Measurements from ENCODE around the gene IL32. TPM values are rescaled to one million over a fixed set of nuclear protein-coding genes. Genes with fewer than 3 reads are reported as not detected.

IL32 gene
- polyA plus RNA-seq, 1 donor from 2014 or later = not detected

GRCh38 chr16:3101841-3102470, 36.5 kb downstream of the IL32 start:
- H3K4me3 ChIP-seq (ENCODE audit: low read length) = no peak overlapping the region
- no peak overlapping the region for H2AFZ ChIP-seq (ENCODE audit: low read depth, low read length)
- no peaks in the 10 kb centered on the region for H3K36me3 ChIP-seq (ENCODE audit: insufficient read depth, low read length)
- H3K27ac ChIP-seq (ENCODE audit: low read length) = no peak overlapping the region
- no peaks in the 10 kb centered on the region for H3K9me3 ChIP-seq (ENCODE audit: low read length)
- H3K9me2 ChIP-seq (ENCODE audit: insufficient read depth, low read length) = no peaks in the 10 kb centered on the region
- H3K4me2 ChIP-seq (ENCODE audit: low read length) = no peak overlapping the region
- H3K9ac ChIP-seq (ENCODE audit: low read length) = no peak overlapping the region
- no peaks in the 10 kb centered on the region for H4K20me1 ChIP-seq (ENCODE audit: insufficient read depth)
- no peaks in the 10 kb centered on the region for H3K79me2 ChIP-seq (replicated peaks; ENCODE audit: insufficient read depth, low read length)
- TF ChIP-seq EP300 (conservative IDR thresholded peaks at IDR 0.05; ENCODE audit: poor library complexity, severe bottlenecking) (no peak), TAF1 (IDR thresholded peaks at IDR 0.05; ENCODE audit: low read depth) (no peak), POLR2AphosphoS5 (IDR thresholded peaks at IDR 0.05) (no peak), MXI1 (conservative IDR thresholded peaks at IDR 0.05; ENCODE audit: poor library complexity, severe bottlenecking) (no peak), CTCF (IDR thresholded peaks at IDR 0.05; ENCODE audit: poor library complexity, severe bottlenecking) (no peak)
- no peaks in the 10 kb centered on the region for H3F3A ChIP-seq (ENCODE audit: insufficient read depth, low read length, poor library complexity, severe bottlenecking)
- H3K27me3 ChIP-seq (ENCODE audit: insufficient read depth, low read depth, low read length) = peaks cover 32% of the 10 kb centered on the region

- Histone ChIP-seq H3K79me2 (replicated peaks; ENCODE audit: insufficient read depth, low read length) (no peaks in the 10 kb centered on the region), H3K27ac (ENCODE audit: low read length) (peak overlapping the region; percentile 66), H3K9ac (ENCODE audit: low read length) (peak overlapping the region; percentile 83), H3K36me3 (ENCODE audit: insufficient read depth, low read length) (no peaks in the 10 kb centered on the region), H3K9me3 (ENCODE audit: low read length) (no peaks in the 10 kb centered on the region), H3K4me2 (ENCODE audit: low read length) (peak overlapping the region; percentile 76), H3K4me3 (ENCODE audit: low read length) (peak overlapping the region; percentile 83), H3K27me3 (ENCODE audit: insufficient read depth, low read depth, low read length) (no peaks in the 10 kb centered on the region), H3F3A (ENCODE audit: insufficient read depth, low read length, poor library complexity, severe bottlenecking) (no peaks in the 10 kb centered on the region), H4K20me1 (ENCODE audit: insufficient read depth) (no peaks in the 10 kb centered on the region), H2AFZ (ENCODE audit: low read depth, low read length) (peak overlapping the region; percentile 87), H3K9me2 (ENCODE audit: insufficient read depth, low read length) (no peaks in the 10 kb centered on the region)
- TF ChIP-seq CTCF (IDR thresholded peaks at IDR 0.05; ENCODE audit: poor library complexity, severe bottlenecking) (no peak), REST (IDR thresholded peaks at IDR 0.05; ENCODE audit: borderline replicate concordance) (peak; percentile 85), POLR2AphosphoS5 (IDR thresholded peaks at IDR 0.05) (peak; percentile 79), TAF1 (IDR thresholded peaks at IDR 0.05; ENCODE audit: low read depth) (peak; percentile 88), MXI1 (conservative IDR thresholded peaks at IDR 0.05; ENCODE audit: poor library complexity, severe bottlenecking) (peak; percentile 51), EZH2 (IDR thresholded peaks at IDR 0.05; ENCODE audit: borderline replicate concordance, insufficient read depth, low read length, poor library complexity, severe bottlenecking) (no peak), SMC3 (conservative IDR thresholded peaks at IDR 0.05; ENCODE audit: poor library complexity) (no peak), RAD21 (conservative IDR thresholded peaks at IDR 0.05) (peak; percentile 9), EP300 (conservative IDR thresholded peaks at IDR 0.05; ENCODE audit: poor library complexity, severe bottlenecking) (no peak)
These were observed 40.9 kb downstream of the IL32 start for GRCh38 chr16:3106205-3106928.
